GM12878 (cell line): ENCODE data around the gene KLHDC10. TPM values are rescaled to one million over a fixed set of nuclear protein-coding genes. Genes with fewer than 3 reads are reported as not detected.

Source experiments
- ATAC-seq: fragments of 200-7000 bp; cut with Tn5 transposase; 3 replicates; pipeline ENCODE4 v1.9.1; 2020; ENCODE audit warnings: mild to moderate bottlenecking, moderate library complexity
- BruUV-seq: library from RNA; stranded (reverse); fragments of 400-500 nt; replicated peaks from 2 replicates; lab custom pipeline; 2021; lab: Mats Ljungman, UMichigan
- CTCF ChIA-PET: fragments of 300-600 bp; sonication (Branson Sonifier 250); formaldehyde crosslinking; extraction: SDS; loops from one replicate; lab custom pipeline; 2021; ENCODE audit warnings: inconsistent platforms; lab: Yijun Ruan, JAX
- POLR2A ChIA-PET: fragments of 350-600 bp; formaldehyde crosslinking; extraction: SDS; loops from one replicate; lab custom pipeline; 2021; ENCODE audit warnings: inconsistent platforms; lab: Charles Lee
- RAD21 ChIA-PET: fragments of 300-600 bp; sonication (Branson Sonifier 250); formaldehyde crosslinking; loops from one replicate; lab custom pipeline; 2023; ENCODE audit warnings: antibody characterized with exemption; ENCODE audit not compliant: unreplicated experiment; lab: Charles Lee
- SMC1A ChIA-PET: fragments of 300-600 bp; sonication (Branson Sonifier 250); formaldehyde crosslinking; loops from one replicate; lab custom pipeline; 2023; ENCODE audit not compliant: unreplicated experiment, uncharacterized antibody; lab: Charles Lee
- DNase-seq: peaks from one replicate; pipeline ENCODE4 v3.0.0-alpha.2; 2011; ENCODE audit warnings: low read depth, low spot score
- FAIRE-seq: peaks from 3 replicates; lab custom pipeline; 2011; peaks lifted over from hg19 to GRCh38; lab: Jason Lieb, UNC
- H2AFZ ChIP-seq: 2 replicates; pipeline ENCODE4 v1.6.0; 2011; ENCODE audit warnings: low read depth, low read length, control low read depth; ENCODE audit not compliant: control insufficient read depth
- H3K27ac ChIP-seq: 2 replicates; pipeline ENCODE4 v1.5.1; 2011; ENCODE audit warnings: control low read depth; ENCODE audit not compliant: control insufficient read depth, insufficient read depth
- H3K27me3 ChIP-seq, 2 experiments: replicated peaks in 1 of 2; 2 replicates each; pipeline versions ENCODE4 v1.6.0 to v1.6.1; 2011; ENCODE audit warnings: low read length in 1 of 2; ENCODE audit not compliant: control insufficient read depth in 2 of 2, insufficient read depth in 2 of 2
- H3K36me3 ChIP-seq, 2 experiments: 2 replicates each; pipeline ENCODE4 v1.5.1; 2011; ENCODE audit warnings: low read length in 1 of 2; ENCODE audit not compliant: control insufficient read depth in 2 of 2, insufficient read depth in 2 of 2
- H3K4me1 ChIP-seq: 2 replicates; pipeline ENCODE4 v1.6.1; 2011; ENCODE audit warnings: mild to moderate bottlenecking, low read length, moderate library complexity, mixed read lengths; ENCODE audit not compliant: control insufficient read depth, insufficient read depth
- H3K4me2 ChIP-seq: 2 replicates; pipeline ENCODE4 v1.6.0; 2011; ENCODE audit warnings: control low read depth; ENCODE audit not compliant: control insufficient read depth, insufficient read depth
- H3K4me3 ChIP-seq: fragments of 200-600 bp; sonication (generic); 2 replicates; pipeline ENCODE4 v1.5.1; 2016
- H3K79me2 ChIP-seq: 2 replicates; pipeline ENCODE4 v1.6.0; 2011; ENCODE audit warnings: low read length; ENCODE audit not compliant: control insufficient read depth, insufficient read depth
- H3K9ac ChIP-seq: 2 replicates; pipeline ENCODE4 v1.8.0; 2011; ENCODE audit warnings: low read length, control low read depth, mixed read lengths; ENCODE audit not compliant: control insufficient read depth, insufficient read depth
- H3K9me3 ChIP-seq: replicated peaks from 3 replicates; pipeline ENCODE4 v1.5.1; 2011; ENCODE audit warnings: mild to moderate bottlenecking, low read length; ENCODE audit not compliant: control insufficient read depth, insufficient read depth
- H4K20me1 ChIP-seq: 2 replicates; pipeline ENCODE4 v1.6.0; 2011; ENCODE audit not compliant: control insufficient read depth, insufficient read depth
- ELK1 ChIP-seq: IDR thresholded peaks from 2 replicates; pipeline ENCODE4 v1.6.1; 2012; ENCODE audit warnings: low read depth, low read length, improper control_type of control experiment
- EP300 ChIP-seq, 2 experiments: fragments of 150-350 bp in 1 of 2; IDR thresholded peaks; 2 replicates each; pipeline ENCODE4 v1.6.1; 2011 to 2012; ENCODE audit warnings: low read depth in 2 of 2, low read length in 2 of 2, borderline replicate concordance in 1 of 2, improper control_type of control experiment in 1 of 2, inconsistent platforms in 1 of 2; ENCODE audit not compliant: control insufficient read depth in 1 of 2
- ETV6 ChIP-seq, 2 experiments: fragments of 450-650 bp in 1 of 2; IDR thresholded peaks in 1 of 2; conservative IDR thresholded peaks in 1 of 2; 2 replicates each; pipeline ENCODE4 v1.6.1; 2014; ENCODE audit warnings: antibody characterized with exemption in 1 of 2, borderline replicate concordance in 1 of 2, low read depth in 1 of 2, mild to moderate bottlenecking in 1 of 2, moderate library complexity in 1 of 2
- HCFC1 ChIP-seq: fragments of 150-350 bp; IDR thresholded peaks from 2 replicates; pipeline ENCODE4 v1.6.1; 2014; ENCODE audit warnings: low read length
- HDGF ChIP-seq: fragments of 450-650 bp; IDR thresholded peaks from 2 replicates; pipeline ENCODE4 v1.6.1; 2016; ENCODE audit warnings: antibody characterized with exemption
- IKZF1 ChIP-seq: fragments of 450-650 bp; conservative IDR thresholded peaks from 2 replicates; pipeline ENCODE4 v1.6.1; 2017; ENCODE audit warnings: antibody characterized with exemption, mild to moderate bottlenecking
- IRF4 ChIP-seq: IDR thresholded peaks from 2 replicates; pipeline ENCODE4 v1.6.1; 2011; ENCODE audit warnings: low read depth, low read length
- MEF2B ChIP-seq: fragments of 450-650 bp; IDR thresholded peaks from 2 replicates; pipeline ENCODE4 v1.6.1; 2018; ENCODE audit warnings: mild to moderate bottlenecking, moderate library complexity; ENCODE audit not compliant: partially characterized antibody, poor library complexity, severe bottlenecking
- PKNOX1 ChIP-seq: fragments of 450-650 bp; IDR thresholded peaks from 2 replicates; pipeline ENCODE4 v1.6.1; 2016; ENCODE audit warnings: mild to moderate bottlenecking
- PML ChIP-seq: IDR thresholded peaks from 2 replicates; pipeline ENCODE4 v1.6.1; 2012; ENCODE audit warnings: low read length, inconsistent platforms
- SP1 ChIP-seq: IDR thresholded peaks from one replicate; pipeline ENCODE4 v1.6.1; 2011; ENCODE audit warnings: low read depth, low read length
- TBL1XR1 ChIP-seq: IDR thresholded peaks from 2 replicates; pipeline ENCODE4 v1.6.1; 2012; ENCODE audit warnings: low read depth, low read length, improper control_type of control experiment
- ZBTB4 ChIP-seq: fragments of 450-650 bp; formaldehyde crosslinking; IDR thresholded peaks from 2 replicates; pipeline ENCODE4 v1.4.0; 2022; ENCODE audit warnings: mild to moderate bottlenecking, moderate library complexity
- ZNF207 ChIP-seq: fragments of 450-650 bp; IDR thresholded peaks from 2 replicates; pipeline ENCODE4 v1.6.1; 2014; ENCODE audit warnings: antibody characterized with exemption, mild to moderate bottlenecking, borderline replicate concordance
- ZNF592 ChIP-seq: fragments of 450-650 bp; IDR thresholded peaks from 2 replicates; pipeline ENCODE4 v1.6.1; 2017; ENCODE audit warnings: mild to moderate bottlenecking, moderate library complexity
- WGBS: methylation state at CpG from one replicate; pipeline ENCODE4 v1.1.6; 2016; ENCODE audit warnings: low lambda C conversion rate; ENCODE audit not compliant: insufficient replicate concordance, insufficient coverage; ENCODE audit errors: missing lambda C conversion rate; 5-methylcytosine and 5-hydroxymethylcytosine counted together
- in situ Hi-C: fragments of 300-500 bp; cut with MboI; formaldehyde crosslinking; loops from 9 replicates; pipeline ENCODE4 v1.14.3; 2018; ENCODE audit warnings: mixed read lengths
- intact Hi-C: fragments of 100-400 bp; cut with micrococcal nuclease; formaldehyde crosslinking; loops from one replicate; pipeline ENCODE4 v1.14.2; 2022; ENCODE audit not compliant: unreplicated experiment
- polyA plus RNA-seq, 11 experiments: library from polyadenylated mRNA; depleted of rRNA in 4 of 11; unstranded in 6 of 11; stranded (reverse) in 5 of 11; fragments of >200 nt; fragmentation: Nextera tagmentation in 4 of 11; fragmentation: Illumina TruSeq in 1 of 11; extraction: Ambion mirVana in 4 of 11; extraction: Trizol in 1 of 11; gene quantifications; 1 replicate in 1 of 11; 2 replicates in 10 of 11; pipeline versions ENCODE4 v1.2.1 to v1.2.3, GENCODE V29; 2011 to 2016; ENCODE audit warnings: inconsistent platforms in 2 of 11, missing spikeins in 2 of 11, low read depth in 1 of 11
- total RNA-seq, 4 experiments: library from RNA; depleted of rRNA in 3 of 4; stranded (reverse); fragments of >200 nt in 3 of 4; fragmentation: Illumina TruSeq in 1 of 4; extraction: Trizol in 1 of 4; gene quantifications; 2 replicates each; pipeline versions ENCODE4 v1.2.1 to v1.2.3, GENCODE V29; 2013 to 2021

KLHDC10 gene
- total and polyA plus RNA-seq, 10 of the 15 experiments (the other 5 are each of a cell fraction or from before 2014, with no cell fraction given): 2.9 to 20.6 (median 9.4) TPM

GRCh38 chr7:130179631-130180030 lies 109.3 kb downstream of the KLHDC10 start:
- H3K4me1 ChIP-seq: peaks cover 10% of the 10 kb centered on the region
- DNase-seq (no peak), ATAC-seq (no peak), FAIRE-seq (no peak)
- POLR2A ChIA-PET: no interaction called here
- SMC1A ChIA-PET: no interaction called here
- in situ Hi-C loops: no loop called here
- no peak overlapping the region for H2AFZ ChIP-seq
- H3K27me3 ChIP-seq: no peaks in the 10 kb centered on the region
- no peaks in the 10 kb centered on the region for H4K20me1 ChIP-seq
- H3K4me2 ChIP-seq: no peak overlapping the region
- TF ChIP-seq HDGF (no peak), ZBTB4 (CRISPR knock-in tag) (no peak), PML (no peak), ZNF207 (no peak), MEF2B (no peak), TBL1XR1 (no peak), ELK1 (no peak), SP1 (no peak), ZNF592 (no peak), IKZF1 (no peak), ETV6 (conservative IDR thresholded peaks at IDR 0.05 in 1 of 2, IDR thresholded peaks at IDR 0.05 in 1 of 2; ENCODE audit: borderline replicate concordance in 1 of 2, low read depth in 1 of 2) (no peak), IRF4 (no peak), PKNOX1 (no peak), EP300 (IDR thresholded peaks at IDR 0.05; ENCODE audit: borderline replicate concordance in 1 of 2, control insufficient read depth in 1 of 2, low read depth in 2 of 2, low read length in 2 of 2) (no peak), HCFC1 (no peak)
- WGBS: 100% methylated on average over 2 of the region's 2 CpGs
- no peak overlapping the region for H3K4me3 ChIP-seq
- no peak overlapping the region for H3K9ac ChIP-seq
- H3K9me3 ChIP-seq: no peaks in the 10 kb centered on the region
- peaks cover 4 to 18% of the 10 kb centered on the region in 2 experiments for H3K36me3 ChIP-seq
- no peaks in the 10 kb centered on the region for H3K79me2 ChIP-seq
- CTCF ChIA-PET: no interaction called here
- RAD21 ChIA-PET: no interaction called here
- intact Hi-C loops: no loop called here
- H3K27ac ChIP-seq: no peak overlapping the region
- BruUV-seq: no TSS peak
